Gastrocnemius medialis (tissue), 4 donors: Measurements from ENCODE around the gene WSCD2.

ENCODE experiments used
- POLR2A ChIP-seq, 2 donors: fragments of 450-650 bp; IDR thresholded peaks; one replicate each; pipeline ENCODE4 v1.6.1; 2017; ENCODE audit warnings: antibody characterized with exemption in 2 of 2, mild to moderate bottlenecking in 2 of 2, moderate library complexity in 2 of 2
- TF ChIP-seq, protein P1 (sequence below), 5 experiments: fragments of 450-650 bp in 3 of 5; fragments of 200-600 bp in 2 of 5; sonication (generic) in 2 of 5; IDR thresholded peaks in 4 of 5; conservative IDR thresholded peaks in 1 of 5; 1 replicate in 4 of 5; 2 replicates in 1 of 5; pipeline ENCODE4 v1.5.1; 2016 to 2019; ENCODE audit warnings: antibody characterized with exemption in 5 of 5, mild to moderate bottlenecking in 3 of 5, moderate library complexity in 3 of 5

DNA sequence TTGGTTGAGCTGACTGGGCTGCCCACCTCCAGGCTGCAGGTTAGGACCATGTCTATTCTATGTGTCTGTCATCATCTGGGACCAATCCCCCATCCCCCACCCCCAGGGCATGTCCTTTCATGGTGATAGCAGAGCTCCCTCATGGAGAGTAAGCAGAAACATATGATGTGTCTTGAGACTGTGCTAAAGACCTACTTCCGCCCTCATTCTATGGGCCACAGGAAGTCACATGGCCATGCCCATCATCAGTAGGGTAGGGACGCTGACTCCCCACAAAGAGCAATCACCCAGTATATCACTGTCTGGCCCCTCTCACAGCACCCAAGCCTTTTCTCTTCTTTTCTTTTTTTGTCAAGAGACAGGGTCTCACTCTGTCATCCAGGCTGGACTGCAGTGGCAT lies 110.3 kb downstream of the WSCD2 start:
- TF ChIP-seq, protein P1, sequence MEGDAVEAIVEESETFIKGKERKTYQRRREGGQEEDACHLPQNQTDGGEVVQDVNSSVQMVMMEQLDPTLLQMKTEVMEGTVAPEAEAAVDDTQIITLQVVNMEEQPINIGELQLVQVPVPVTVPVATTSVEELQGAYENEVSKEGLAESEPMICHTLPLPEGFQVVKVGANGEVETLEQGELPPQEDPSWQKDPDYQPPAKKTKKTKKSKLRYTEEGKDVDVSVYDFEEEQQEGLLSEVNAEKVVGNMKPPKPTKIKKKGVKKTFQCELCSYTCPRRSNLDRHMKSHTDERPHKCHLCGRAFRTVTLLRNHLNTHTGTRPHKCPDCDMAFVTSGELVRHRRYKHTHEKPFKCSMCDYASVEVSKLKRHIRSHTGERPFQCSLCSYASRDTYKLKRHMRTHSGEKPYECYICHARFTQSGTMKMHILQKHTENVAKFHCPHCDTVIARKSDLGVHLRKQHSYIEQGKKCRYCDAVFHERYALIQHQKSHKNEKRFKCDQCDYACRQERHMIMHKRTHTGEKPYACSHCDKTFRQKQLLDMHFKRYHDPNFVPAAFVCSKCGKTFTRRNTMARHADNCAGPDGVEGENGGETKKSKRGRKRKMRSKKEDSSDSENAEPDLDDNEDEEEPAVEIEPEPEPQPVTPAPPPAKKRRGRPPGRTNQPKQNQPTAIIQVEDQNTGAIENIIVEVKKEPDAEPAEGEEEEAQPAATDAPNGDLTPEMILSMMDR (IDR thresholded peaks at IDR 0.05 in 4 of 5, conservative IDR thresholded peaks at IDR 0.05 in 1 of 5): no peak
- TF ChIP-seq POLR2A (IDR thresholded peaks at IDR 0.05): no peak
